ENCODE results near the gene TCTN1. TPM values are rescaled to one million over a fixed set of nuclear protein-coding genes. Genes with fewer than 3 reads are reported as not detected.

The TCTN1 gene
- total and polyA plus RNA-seq, 9 of the 15 experiments (the other 6 are each of a cell fraction or from before 2014, with no cell fraction given) = 0.32 to 12.5 (median 4.0) TPM

DNA sequence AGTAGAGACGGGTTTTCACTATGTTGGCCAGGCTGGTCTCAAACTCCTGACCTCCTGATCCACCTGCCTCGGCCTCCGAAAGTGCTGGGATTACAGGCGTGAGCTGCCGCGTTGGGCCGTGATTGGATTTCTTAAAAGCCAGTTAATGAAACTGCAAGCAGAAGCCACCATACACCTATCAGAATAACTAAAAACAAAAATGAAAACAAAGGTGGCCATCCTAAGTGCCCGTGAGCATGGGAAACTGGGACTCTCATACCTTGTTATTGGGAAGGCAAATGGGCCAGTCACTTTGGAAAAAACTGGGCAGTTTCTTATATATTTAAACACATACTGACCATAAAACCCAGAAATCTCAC, 7.7 kb upstream of the TCTN1 start:
- Histone ChIP-seq H3K9me1 (ENCODE audit: control insufficient read depth, insufficient read depth, low read length) (no peaks in the 10 kb centered on the region), H3K4me3 (no peak overlapping the region), H3K9ac (ENCODE audit: insufficient read depth in 1 of 2, low read depth in 2 of 2, low read length in 2 of 2) (no peak overlapping the region), H4K20me1 (replicated peaks; ENCODE audit: control insufficient read depth, insufficient read depth, low read length) (no peaks in the 10 kb centered on the region), H3K27me3 (ENCODE audit: control insufficient read depth in 2 of 2, insufficient read depth in 2 of 2, low read length in 2 of 2) (no peaks in the 10 kb centered on the region), H2AFZ (ENCODE audit: low read depth, low read length) (peak overlapping the region; percentile 44; the same call in 1 of the 2 replicates), H3K4me2 (ENCODE audit: insufficient read depth, low read length) (no peak overlapping the region; the same call in 1 of the 2 replicates), H3K36me3 (ENCODE audit: control insufficient read depth, insufficient read depth, low read length) (no peaks in the 10 kb centered on the region), H3K4me1 (replicated peaks in 1 of 2; ENCODE audit: control insufficient read depth in 2 of 2, insufficient read depth in 2 of 2, low read length in 2 of 2) (no peaks in the 10 kb centered on the region), H3K27ac (ENCODE audit: extremely low read depth, low read depth, low read length) (no peak overlapping the region), H3K79me2 (ENCODE audit: control insufficient read depth, insufficient read depth, low read length) (no peaks in the 10 kb centered on the region), H3K9me3 (replicated peaks; ENCODE audit: control insufficient read depth, insufficient read depth, low read depth, low read length) (no peaks in the 10 kb centered on the region)
- in situ Hi-C loops (cut with MboI) = loop anchor here (5.0 kb wide), 1 partner anchor 139 kb away; the partner anchor contains the start of genes FAM216A and GPN3
- TF ChIP-seq POLR2AphosphoS2 (IDR thresholded peaks at IDR 0.05; ENCODE audit: low read length) (no peak), PHF8 (IDR thresholded peaks at IDR 0.05; ENCODE audit: borderline replicate concordance, low read length) (0 out of 2 replicates have a peak, but pooled peaks have one; percentile 2)
- DNase-seq (ENCODE audit: extremely low read depth in 1 of 4, low spot score in 3 of 4) = no peak
- ChIA-PET POLR2A (interaction anchor here (0.6 kb wide), 2 partner anchors 74 to 150 kb away, joined by 3 read pairs; no protein-coding TSS in a partner anchor), CTCF (ENCODE audit: low intra/inter-chr PET ratio) (interaction anchor here (0.7 kb wide), 2 partner anchors 15 to 156 kb away, joined by 3 read pairs; partner anchors contain the start of gene ARPC3)
- no peak for ATAC-seq
- FAIRE-seq = no peak
- BruUV-seq (replicated peaks) = no TSS peak
- intact Hi-C loops (cut with micrococcal nuclease) = no loop called here
- 86% methylated on average over 8 of the region's 8 CpGs for WGBS (ENCODE audit: insufficient coverage, low coverage, missing lambda C conversion rate)

DNA sequence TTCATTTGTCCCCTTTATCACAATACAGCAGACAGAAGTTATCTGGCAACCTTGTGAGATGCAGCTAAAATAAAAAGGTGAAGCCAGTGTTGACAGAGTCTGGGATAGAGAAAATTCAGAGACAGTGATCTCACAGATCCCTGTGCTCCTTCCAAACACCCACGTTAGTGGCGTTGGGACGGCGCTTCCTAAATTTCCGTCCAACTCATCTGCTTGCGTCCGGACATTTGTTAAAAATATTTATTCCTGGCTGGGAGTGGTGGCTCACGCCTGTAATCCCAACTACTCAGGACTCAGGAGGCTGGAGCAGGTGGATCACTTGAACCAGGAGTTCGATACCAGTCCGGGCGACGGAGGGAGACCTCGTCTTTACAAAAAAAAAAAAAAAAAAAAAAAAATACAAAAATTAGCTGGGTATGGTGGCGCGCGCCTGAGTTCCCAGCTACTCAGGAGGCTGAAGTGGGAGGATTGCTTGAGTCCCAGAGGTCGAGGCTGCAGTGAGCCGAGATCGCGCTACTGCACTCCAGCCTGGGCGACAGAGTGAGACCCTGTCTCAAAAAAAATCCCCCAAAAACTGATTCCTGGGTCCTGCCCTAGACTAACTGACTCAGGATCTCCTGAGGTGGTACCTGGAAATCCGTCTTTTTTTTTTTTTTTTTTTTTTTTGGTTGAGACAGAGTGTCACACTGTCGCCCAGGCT, 708 bp upstream of the TCTN1 start:
- Histone ChIP-seq H3K4me1 (replicated peaks in 1 of 2; ENCODE audit: control insufficient read depth in 2 of 2, insufficient read depth in 2 of 2, low read length in 2 of 2) (peaks cover 3 to 14% of the 10 kb centered on the region in 2 experiments; a peak in 4 of 5 replicates), H3K4me2 (ENCODE audit: insufficient read depth, low read length) (peak overlapping the region; percentile 80), H4K20me1 (replicated peaks; ENCODE audit: control insufficient read depth, insufficient read depth, low read length) (no peaks in the 10 kb centered on the region), H3K9ac (ENCODE audit: insufficient read depth in 1 of 2, low read depth in 2 of 2, low read length in 2 of 2) (peak overlapping the region; percentile 51 to 90), H3K27ac (ENCODE audit: extremely low read depth, low read depth, low read length) (peak overlapping the region; percentile 11; the same call in 2 of the 3 replicates), H3K27me3 (ENCODE audit: control insufficient read depth in 2 of 2, insufficient read depth in 2 of 2, low read length in 2 of 2) (no peaks in the 10 kb centered on the region), H3K36me3 (ENCODE audit: control insufficient read depth, insufficient read depth, low read length) (no peaks in the 10 kb centered on the region), H3K9me3 (replicated peaks; ENCODE audit: control insufficient read depth, insufficient read depth, low read depth, low read length) (no peaks in the 10 kb centered on the region), H2AFZ (ENCODE audit: low read depth, low read length) (peak overlapping the region; percentile 92), H3K4me3 (peak overlapping the region; percentile 49), H3K9me1 (ENCODE audit: control insufficient read depth, insufficient read depth, low read length) (no peaks in the 10 kb centered on the region), H3K79me2 (ENCODE audit: control insufficient read depth, insufficient read depth, low read length) (no peaks in the 10 kb centered on the region)
- TSS peak; percentile 86 for BruUV-seq (replicated peaks)
- whole genome bisulfite sequencing (ENCODE audit: insufficient coverage, low coverage, missing lambda C conversion rate) = 77% methylated on average over 14 of the region's 23 CpGs
- FAIRE-seq = peak; percentile 6
- ChIA-PET POLR2A (interaction anchor here (0.5 to 1.8 kb wide), 4 partner anchors 10 to 145 kb away, joined by 3 to 8 read pairs (median 3); partner anchors contain the start of genes FAM216A and GPN3), CTCF (ENCODE audit: low intra/inter-chr PET ratio) (interaction anchor here (1.1 kb wide), 1 partner anchor 13 kb away, joined by 3 read pairs; no protein-coding TSS in a partner anchor)
- no peak for DNase-seq (ENCODE audit: extremely low read depth in 1 of 4, low spot score in 3 of 4)
- intact Hi-C loops (cut with micrococcal nuclease) (no loop called here), in situ Hi-C loops (cut with MboI) (loop anchor here (10.0 kb wide), 1 partner anchor 212 kb away; no protein-coding TSS in a partner anchor)
- no peak for ATAC-seq
- TF ChIP-seq TAF7 (tag; IDR thresholded peaks at IDR 0.05) (no peak), ZNF347 (CRISPR knock-in tag; IDR thresholded peaks at IDR 0.05; ENCODE audit: low read depth) (no peak), ZNF696 (CRISPR knock-in tag; conservative IDR thresholded peaks at IDR 0.05) (no peak), ZNF184 (CRISPR knock-in tag; IDR thresholded peaks at IDR 0.05) (no peak), NFYB (IDR thresholded peaks at IDR 0.05; ENCODE audit: extremely low read depth, insufficient read length) (no peak), ZNF311 (CRISPR knock-in tag; IDR thresholded peaks at IDR 0.05) (no peak), CREB1 (IDR thresholded peaks at IDR 0.05) (no peak), CREB1 (CRISPR knock-in tag; IDR thresholded peaks at IDR 0.05) (no peak), ZNF121 (CRISPR knock-in tag; conservative IDR thresholded peaks at IDR 0.05) (peak; percentile 76), ZNF384 (IDR thresholded peaks at IDR 0.05; ENCODE audit: low read depth, low read length) (no peak), ZNF695 (CRISPR knock-in tag; IDR thresholded peaks at IDR 0.05) (no peak)
- TF ChIP-seq, protein P1, sequence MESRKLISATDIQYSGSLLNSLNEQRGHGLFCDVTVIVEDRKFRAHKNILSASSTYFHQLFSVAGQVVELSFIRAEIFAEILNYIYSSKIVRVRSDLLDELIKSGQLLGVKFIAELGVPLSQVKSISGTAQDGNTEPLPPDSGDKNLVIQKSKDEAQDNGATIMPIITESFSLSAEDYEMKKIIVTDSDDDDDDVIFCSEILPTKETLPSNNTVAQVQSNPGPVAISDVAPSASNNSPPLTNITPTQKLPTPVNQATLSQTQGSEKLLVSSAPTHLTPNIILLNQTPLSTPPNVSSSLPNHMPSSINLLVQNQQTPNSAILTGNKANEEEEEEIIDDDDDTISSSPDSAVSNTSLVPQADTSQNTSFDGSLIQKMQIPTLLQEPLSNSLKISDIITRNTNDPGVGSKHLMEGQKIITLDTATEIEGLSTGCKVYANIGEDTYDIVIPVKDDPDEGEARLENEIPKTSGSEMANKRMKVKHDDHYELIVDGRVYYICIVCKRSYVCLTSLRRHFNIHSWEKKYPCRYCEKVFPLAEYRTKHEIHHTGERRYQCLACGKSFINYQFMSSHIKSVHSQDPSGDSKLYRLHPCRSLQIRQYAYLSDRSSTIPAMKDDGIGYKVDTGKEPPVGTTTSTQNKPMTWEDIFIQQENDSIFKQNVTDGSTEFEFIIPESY (CRISPR knock-in tag; IDR thresholded peaks at IDR 0.05) = peak; percentile 91
